Measurements from ENCODE around the gene FHOD3.

The FHOD3 gene

GRCh38 chr18:36295214-36295613 lies 2.3 kb upstream of the FHOD3 start:
- Histone ChIP-seq H2AFZ (ENCODE audit: low read length) (no peak overlapping the region), H4K20me1 (ENCODE audit: insufficient read depth, low read length, poor library complexity, severe bottlenecking) (no peaks in the 10 kb centered on the region), H3K27me3 (ENCODE audit: insufficient read depth, low read length, poor library complexity, severe bottlenecking) (no peaks in the 10 kb centered on the region), H3K36me3 (ENCODE audit: insufficient read depth, low read length) (no peaks in the 10 kb centered on the region), H3K9ac (ENCODE audit: low read depth, low read length, poor library complexity, severe bottlenecking) (no peak overlapping the region), H3K4me3 (ENCODE audit: low read length, poor library complexity, severe bottlenecking) (no peak overlapping the region), H3F3A (ENCODE audit: low read depth) (no peaks in the 10 kb centered on the region), H3K9me2 (replicated peaks; ENCODE audit: low read depth, low read length) (no peaks in the 10 kb centered on the region), H3K4me2 (ENCODE audit: low read depth, low read length, poor library complexity, severe bottlenecking) (no peak overlapping the region), H3K79me2 (ENCODE audit: insufficient read depth, low read length) (no peaks in the 10 kb centered on the region), H3K9me3 (ENCODE audit: insufficient read depth, low read depth, low read length) (no peaks in the 10 kb centered on the region), H3K4me1 (ENCODE audit: insufficient read depth, low read length, poor library complexity, severe bottlenecking) (no peaks in the 10 kb centered on the region)
- TF ChIP-seq EZH2phosphoT487 (IDR thresholded peaks at IDR 0.05; ENCODE audit: borderline replicate concordance) (no peak), CTCF (conservative IDR thresholded peaks at IDR 0.05; ENCODE audit: low read length) (no peak)

- H3K79me2 ChIP-seq (ENCODE audit: insufficient read depth, low read length), result no peaks in the 10 kb centered on the region
- no peak overlapping the region for H2AFZ ChIP-seq (ENCODE audit: low read length)
- H3K9me2 ChIP-seq (replicated peaks; ENCODE audit: low read depth, low read length), result no peaks in the 10 kb centered on the region
- H3K36me3 ChIP-seq (ENCODE audit: insufficient read depth, low read length), result no peaks in the 10 kb centered on the region
- TF ChIP-seq CTCF (conservative IDR thresholded peaks at IDR 0.05; ENCODE audit: low read length), result no peak
- no peak for TF ChIP-seq EZH2phosphoT487 (IDR thresholded peaks at IDR 0.05; ENCODE audit: borderline replicate concordance)
- no peak overlapping the region for H3K4me3 ChIP-seq (ENCODE audit: low read length, poor library complexity, severe bottlenecking)
- no peaks in the 10 kb centered on the region for H3K4me1 ChIP-seq (ENCODE audit: insufficient read depth, low read length, poor library complexity, severe bottlenecking)
- no peaks in the 10 kb centered on the region for H3F3A ChIP-seq (ENCODE audit: low read depth)
- no peak overlapping the region for H3K4me2 ChIP-seq (ENCODE audit: low read depth, low read length, poor library complexity, severe bottlenecking)
- no peaks in the 10 kb centered on the region for H4K20me1 ChIP-seq (ENCODE audit: insufficient read depth, low read length, poor library complexity, severe bottlenecking)
- no peaks in the 10 kb centered on the region for H3K9me3 ChIP-seq (ENCODE audit: insufficient read depth, low read depth, low read length)
- no peaks in the 10 kb centered on the region for H3K27me3 ChIP-seq (ENCODE audit: insufficient read depth, low read length, poor library complexity, severe bottlenecking)
- no peak overlapping the region for H3K9ac ChIP-seq (ENCODE audit: low read depth, low read length, poor library complexity, severe bottlenecking)
Measured at GRCh38 chr18:36295880-36296301, 1.6 kb upstream of the FHOD3 start.

- H3K36me3 ChIP-seq (ENCODE audit: insufficient read depth, low read length), result no peaks in the 10 kb centered on the region
- no peaks in the 10 kb centered on the region for H3K27me3 ChIP-seq (ENCODE audit: insufficient read depth, low read length, poor library complexity, severe bottlenecking)
- no peaks in the 10 kb centered on the region for H3K9me2 ChIP-seq (replicated peaks; ENCODE audit: low read depth, low read length)
- no peak overlapping the region for H3K9ac ChIP-seq (ENCODE audit: low read depth, low read length, poor library complexity, severe bottlenecking)
- no peaks in the 10 kb centered on the region for H3K79me2 ChIP-seq (ENCODE audit: insufficient read depth, low read length)
- no peak overlapping the region for H3K4me2 ChIP-seq (ENCODE audit: low read depth, low read length, poor library complexity, severe bottlenecking)
- no peaks in the 10 kb centered on the region for H4K20me1 ChIP-seq (ENCODE audit: insufficient read depth, low read length, poor library complexity, severe bottlenecking)
- no peak overlapping the region for H3K4me3 ChIP-seq (ENCODE audit: low read length, poor library complexity, severe bottlenecking)
- H3F3A ChIP-seq (ENCODE audit: low read depth), result no peaks in the 10 kb centered on the region
- no peak overlapping the region for H2AFZ ChIP-seq (ENCODE audit: low read length)
- no peaks in the 10 kb centered on the region for H3K9me3 ChIP-seq (ENCODE audit: insufficient read depth, low read depth, low read length)
- no peak for TF ChIP-seq EZH2phosphoT487 (IDR thresholded peaks at IDR 0.05; ENCODE audit: borderline replicate concordance)
- no peak for TF ChIP-seq CTCF (conservative IDR thresholded peaks at IDR 0.05; ENCODE audit: low read length)
- H3K4me1 ChIP-seq (ENCODE audit: insufficient read depth, low read length, poor library complexity, severe bottlenecking), result no peaks in the 10 kb centered on the region
Measured at GRCh38 chr18:36296650-36297416, 680 bp upstream of the FHOD3 start.
